CD4-positive, alpha-beta T cell (primary cell): Measurements from ENCODE around the gene POLRMT. TPM values are rescaled to one million over a fixed set of nuclear protein-coding genes. Genes with fewer than 3 reads are reported as not detected.

Experiments used
- ATAC-seq: fragments of 200-7000 bp; cut with Tn5 transposase; one replicate; pipeline ENCODE4 v1.10.0; 2022; ENCODE audit warnings: mild to moderate bottlenecking; ENCODE audit not compliant: poor library complexity
- CTCF ChIA-PET: fragments of 350-600 bp; sonication (Branson Sonifier 250); formaldehyde crosslinking; loops from one replicate; lab custom pipeline; 2021; ENCODE audit warnings: antibody characterized with exemption, inconsistent platforms; lab: Charles Lee
- POLR2A ChIA-PET: fragments of 350-600 bp; sonication (Branson Sonifier 250); formaldehyde crosslinking; loops from one replicate; lab custom pipeline; 2021; ENCODE audit warnings: antibody characterized with exemption, inconsistent platforms; lab: Charles Lee
- DNase-seq, 14 experiments: peaks; one replicate each; pipeline ENCODE4 v3.0.0-alpha.2; 2013 to 2020; ENCODE audit warnings: mixed read lengths in 2 of 14
- H3K27ac ChIP-seq, 2 donors: one replicate each; pipeline versions ENCODE4 v1.5.1 to v1.7.0; 2013; ENCODE audit warnings: low read length in 2 of 2, low read depth in 1 of 2, mild to moderate bottlenecking in 1 of 2
- H3K27me3 ChIP-seq, 2 experiments: 1 replicate in 1 of 2; 2 replicates in 1 of 2; pipeline versions ENCODE4 v1.6.1 to v1.7.0; 2013; ENCODE audit warnings: low read length in 2 of 2, control low read depth in 1 of 2, mild to moderate bottlenecking in 1 of 2, moderate library complexity in 1 of 2; ENCODE audit not compliant: insufficient read depth in 2 of 2, control insufficient read depth in 1 of 2
- H3K36me3 ChIP-seq: one replicate; pipeline ENCODE4 v1.6.1; 2013; ENCODE audit warnings: low read length, control low read depth; ENCODE audit not compliant: insufficient read depth
- H3K4me1 ChIP-seq: one replicate; pipeline ENCODE4 v1.6.1; 2013; ENCODE audit warnings: low read length, control low read depth; ENCODE audit not compliant: insufficient read depth
- H3K4me3 ChIP-seq: one replicate; pipeline ENCODE4 v1.5.1; 2013; ENCODE audit warnings: mild to moderate bottlenecking, low read length, moderate library complexity
- H3K9me3 ChIP-seq, 2 experiments: 1 replicate in 1 of 2; 2 replicates in 1 of 2; pipeline versions ENCODE4 v1.6.1 to v1.7.0; 2013; ENCODE audit warnings: low read length in 2 of 2, mild to moderate bottlenecking in 2 of 2, control low read depth in 1 of 2, moderate library complexity in 1 of 2; ENCODE audit not compliant: control insufficient read depth in 1 of 2, insufficient read depth in 1 of 2
- H3K27ac Mint-ChIP-seq: one replicate; pipeline ENCODE4 v1.8.0; 2020; ENCODE audit warnings: mixed read lengths
- H3K27me3 Mint-ChIP-seq: one replicate; pipeline ENCODE4 v1.8.0; 2021; ENCODE audit warnings: mixed read lengths
- H3K36me3 Mint-ChIP-seq: one replicate; pipeline ENCODE4 v1.8.0; 2021; ENCODE audit warnings: low read depth, mixed read lengths
- H3K4me1 Mint-ChIP-seq: one replicate; pipeline ENCODE4 v1.8.0; 2021; ENCODE audit warnings: low read depth, mixed read lengths
- H3K4me3 Mint-ChIP-seq: one replicate; pipeline ENCODE4 v1.8.0; 2020; ENCODE audit warnings: mild to moderate bottlenecking, mixed read lengths
- H3K9me3 Mint-ChIP-seq: one replicate; pipeline ENCODE4 v1.8.0; 2020; ENCODE audit warnings: mixed read lengths
- intact Hi-C, 2 experiments: fragments of 100-400 bp; cut with DNase I in 1 of 2; cut with micrococcal nuclease in 1 of 2; formaldehyde crosslinking; loops; one replicate each; pipeline versions ENCODE4 v1.15.1 to v1.9.0; 2023 to 2025; cut with DNase I, micrococcal nuclease
- total RNA-seq, 174 experiments: library from RNA in 2 of 174; stranded (reverse) in 2 of 174; gene quantifications; one replicate each; pipeline ENCODE4 v1.2.3 and lab custom pipeline; 2021 to 2026
- TF ChIP-seq, protein P1 (sequence below): fragments of 200-600 bp; IDR thresholded peaks from one replicate; pipeline ENCODE4 v1.8.0; 2022; ENCODE audit warnings: antibody characterized with exemption, mild to moderate bottlenecking

The POLRMT gene
- total RNA-seq, 2 experiments from 2014 or later = 54.4 to 56.2 TPM

GRCh38 chr19:577439-578392 lies 55.6 kb downstream of the POLRMT start:
- CTCF ChIA-PET = no interaction called here
- POLR2A ChIA-PET = interaction anchor here (0.9 kb wide), 1 partner anchor 33 kb away, joined by 3 read pairs; no protein-coding TSS in a partner anchor
- Mint-ChIP-seq H3K27ac (no peak overlapping the region), H3K4me1 (peaks cover 17% of the 10 kb centered on the region), H3K4me3 (no peak overlapping the region), H3K36me3 (no peaks in the 10 kb centered on the region), H3K27me3 (no peaks in the 10 kb centered on the region), H3K9me3 (no peaks in the 10 kb centered on the region)
- Histone ChIP-seq H3K4me1 (peaks cover 48% of the 10 kb centered on the region), H3K4me3 (no peak overlapping the region), H3K9me3 (no peaks in the 10 kb centered on the region), H3K27ac (no peak overlapping the region), H3K27me3 (no peaks in the 10 kb centered on the region), H3K36me3 (peaks cover 36% of the 10 kb centered on the region)
- ATAC-seq = no peak
- intact Hi-C loops = no loop called here
- DNase-seq = peak in 1 of 14 experiments; percentile 40
- TF ChIP-seq, protein P1, sequence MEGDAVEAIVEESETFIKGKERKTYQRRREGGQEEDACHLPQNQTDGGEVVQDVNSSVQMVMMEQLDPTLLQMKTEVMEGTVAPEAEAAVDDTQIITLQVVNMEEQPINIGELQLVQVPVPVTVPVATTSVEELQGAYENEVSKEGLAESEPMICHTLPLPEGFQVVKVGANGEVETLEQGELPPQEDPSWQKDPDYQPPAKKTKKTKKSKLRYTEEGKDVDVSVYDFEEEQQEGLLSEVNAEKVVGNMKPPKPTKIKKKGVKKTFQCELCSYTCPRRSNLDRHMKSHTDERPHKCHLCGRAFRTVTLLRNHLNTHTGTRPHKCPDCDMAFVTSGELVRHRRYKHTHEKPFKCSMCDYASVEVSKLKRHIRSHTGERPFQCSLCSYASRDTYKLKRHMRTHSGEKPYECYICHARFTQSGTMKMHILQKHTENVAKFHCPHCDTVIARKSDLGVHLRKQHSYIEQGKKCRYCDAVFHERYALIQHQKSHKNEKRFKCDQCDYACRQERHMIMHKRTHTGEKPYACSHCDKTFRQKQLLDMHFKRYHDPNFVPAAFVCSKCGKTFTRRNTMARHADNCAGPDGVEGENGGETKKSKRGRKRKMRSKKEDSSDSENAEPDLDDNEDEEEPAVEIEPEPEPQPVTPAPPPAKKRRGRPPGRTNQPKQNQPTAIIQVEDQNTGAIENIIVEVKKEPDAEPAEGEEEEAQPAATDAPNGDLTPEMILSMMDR = no peak

DNA sequence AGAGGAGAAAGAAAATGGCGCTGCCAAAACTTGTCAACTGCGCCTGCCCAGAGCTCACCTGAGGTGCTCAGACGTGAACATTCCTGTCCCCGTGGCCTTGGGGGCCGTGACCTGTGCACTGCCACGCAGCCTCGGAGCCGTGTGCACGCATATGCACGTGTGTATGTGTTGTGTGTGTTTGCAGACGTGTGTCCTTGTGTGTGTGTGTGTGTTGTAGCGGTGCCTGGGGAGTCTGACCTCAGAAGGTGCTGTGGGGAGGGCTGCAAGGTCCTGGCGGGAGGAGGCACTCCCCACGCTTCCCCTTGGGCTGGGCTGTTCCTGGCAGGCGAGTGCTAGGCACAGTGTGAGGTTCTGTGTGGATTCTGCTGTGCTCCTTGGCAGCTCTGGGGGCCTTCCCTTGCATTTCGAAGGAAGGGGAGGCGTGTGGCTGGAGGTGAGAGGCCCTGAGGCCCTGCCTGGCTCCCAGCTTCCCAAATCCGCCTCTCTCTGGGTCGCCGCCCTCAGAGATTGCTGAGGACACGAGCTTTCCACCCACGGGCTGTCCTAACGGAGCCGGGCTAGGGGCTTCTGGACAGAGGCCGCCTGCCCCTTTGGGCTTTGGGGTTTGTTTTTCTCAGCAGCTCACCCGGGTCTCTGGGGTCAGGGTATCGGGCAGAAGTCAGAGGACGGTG lies 56.4 kb downstream of the POLRMT start:
- Histone ChIP-seq H3K27me3 (no peaks in the 10 kb centered on the region), H3K36me3 (peaks cover 30% of the 10 kb centered on the region), H3K9me3 (no peaks in the 10 kb centered on the region), H3K4me1 (peaks cover 48% of the 10 kb centered on the region), H3K27ac (no peak overlapping the region), H3K4me3 (no peak overlapping the region)
- H3K36me3 Mint-ChIP-seq = peaks cover 7% of the 10 kb centered on the region
- no peak overlapping the region for H3K27ac Mint-ChIP-seq
- TF ChIP-seq, protein P1 = no peak
- ChIA-PET POLR2A (no interaction called here), CTCF (interaction anchor here (0.7 to 1.1 kb wide), 2 partner anchors 7 to 66 kb away, joined by 3 read pairs; no protein-coding TSS in a partner anchor)
- intact Hi-C loops = no loop called here
- DNase-seq (peak in 1 of 14 experiments; percentile 29), ATAC-seq (no peak)
- H3K4me3 Mint-ChIP-seq = peak overlapping the region; percentile 4
- H3K27me3 Mint-ChIP-seq = no peaks in the 10 kb centered on the region
- no peaks in the 10 kb centered on the region for H3K9me3 Mint-ChIP-seq
- peaks cover 23% of the 10 kb centered on the region for H3K4me1 Mint-ChIP-seq

DNA sequence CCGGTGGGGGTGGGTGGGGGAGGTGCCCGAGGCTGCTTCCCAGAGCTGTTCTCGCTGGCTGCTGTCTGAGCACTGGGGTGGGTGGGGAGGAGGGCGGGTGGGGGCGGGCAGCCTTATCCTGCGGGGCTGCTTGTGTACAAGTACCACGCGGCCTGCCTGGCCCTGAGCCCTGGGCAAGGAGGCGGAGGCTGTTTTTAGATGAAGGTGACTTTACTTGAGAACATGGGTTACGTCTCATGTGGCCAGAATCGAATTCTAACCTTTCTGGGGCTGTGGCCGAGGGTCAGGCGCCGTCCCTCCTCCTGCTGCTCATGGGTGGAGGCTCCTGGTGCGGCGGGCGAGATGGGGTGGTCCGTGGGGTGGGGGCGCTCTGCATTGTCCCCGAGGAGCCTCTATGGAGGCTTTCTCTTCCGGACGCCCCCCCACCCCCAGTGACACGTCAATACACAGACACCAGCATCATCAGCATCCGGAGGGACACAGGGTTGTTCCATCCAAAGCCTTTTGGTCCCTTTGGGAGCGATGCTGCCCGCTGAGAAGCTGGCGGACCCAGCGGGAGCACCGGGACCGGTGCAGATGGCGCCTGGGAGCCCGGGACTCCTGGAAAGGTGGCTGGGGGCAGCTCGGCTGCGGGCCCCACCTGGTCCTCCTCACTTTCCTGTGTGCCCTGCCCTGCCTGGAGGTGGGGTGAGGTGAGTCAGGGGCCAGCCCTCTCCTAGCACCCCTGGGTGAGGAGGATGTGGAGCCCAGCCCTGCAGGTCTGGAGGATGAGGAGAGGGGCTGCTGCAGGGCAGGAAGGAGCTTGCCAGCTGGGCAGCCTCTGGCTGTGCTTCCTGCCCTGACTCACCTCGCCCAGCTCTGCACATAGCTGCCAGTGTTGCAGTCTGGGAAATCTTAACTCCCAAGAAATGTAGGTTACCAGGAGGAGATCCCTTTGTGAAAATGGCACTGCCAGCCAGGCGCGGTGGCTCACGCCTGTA lies 57.5 kb downstream of the POLRMT start:
- H3K9me3 ChIP-seq = no peaks in the 10 kb centered on the region
- Mint-ChIP-seq H3K27ac (no peak overlapping the region), H3K9me3 (no peaks in the 10 kb centered on the region), H3K4me1 (peaks cover 34% of the 10 kb centered on the region), H3K36me3 (peaks cover 13% of the 10 kb centered on the region), H3K27me3 (no peaks in the 10 kb centered on the region), H3K4me3 (no peak overlapping the region)
- DNase-seq (peak in 1 of 14 experiments; percentile 32), ATAC-seq (no peak)
- H3K27me3 ChIP-seq = no peaks in the 10 kb centered on the region
- ChIA-PET CTCF (interaction anchor here (0.7 to 1.1 kb wide), 2 partner anchors 9 to 65 kb away, joined by 3 read pairs; no protein-coding TSS in a partner anchor), POLR2A (no interaction called here)
- TF ChIP-seq, protein P1 = no peak
- H3K36me3 ChIP-seq = peaks cover 20% of the 10 kb centered on the region
- H3K27ac ChIP-seq = no peak overlapping the region
- H3K4me3 ChIP-seq = no peak overlapping the region
- peaks cover 58% of the 10 kb centered on the region for H3K4me1 ChIP-seq
- intact Hi-C loops = no loop called here
